Stomach smooth muscle (tissue), 2 donors: Measurements from ENCODE around the gene PDGFRB.

Experiments used
- H3K27ac ChIP-seq: one replicate; pipeline ENCODE4 v1.7.0; 2013; ENCODE audit warnings: mild to moderate bottlenecking, low read length, inconsistent platforms
- H3K27me3 ChIP-seq, 2 donors: one replicate each; pipeline ENCODE4 v1.7.0; 2013; ENCODE audit warnings: low read length in 2 of 2; ENCODE audit not compliant: insufficient read depth in 2 of 2, control insufficient read depth in 1 of 2
- H3K36me3 ChIP-seq, 2 donors: one replicate each; pipeline ENCODE4 v1.7.0; 2013; ENCODE audit warnings: low read length in 2 of 2; ENCODE audit not compliant: control insufficient read depth in 2 of 2, insufficient read depth in 2 of 2
- H3K4me1 ChIP-seq: one replicate; pipeline ENCODE4 v1.7.0; 2013; ENCODE audit warnings: low read length; ENCODE audit not compliant: control insufficient read depth, insufficient read depth
- H3K4me3 ChIP-seq, 2 donors: one replicate each; pipeline ENCODE4 v1.7.0; 2013; ENCODE audit warnings: low read length in 2 of 2
- H3K9ac ChIP-seq, 2 donors: one replicate each; pipeline ENCODE4 v1.7.0; 2013; ENCODE audit warnings: low read length in 2 of 2, mild to moderate bottlenecking in 1 of 2
- H3K9me3 ChIP-seq, 2 donors: one replicate each; pipeline ENCODE4 v1.7.0; 2013; ENCODE audit warnings: low read length in 2 of 2; ENCODE audit not compliant: control insufficient read depth in 2 of 2
- donor health status: healthy.
- donor health status: Pancreatic carcinoma.

PDGFRB gene

GRCh38 chr5:150065346-150065745 is 90.3 kb downstream of the PDGFRB start:
- no peak overlapping the region for H3K9ac ChIP-seq
- H3K27me3 ChIP-seq, result peaks cover 0 to 2% of the 10 kb centered on the region in 2 donors
- H3K36me3 ChIP-seq, result no peaks in the 10 kb centered on the region
- no peak overlapping the region for H3K27ac ChIP-seq
- no peaks in the 10 kb centered on the region for H3K9me3 ChIP-seq
- no peak overlapping the region for H3K4me3 ChIP-seq
- peaks cover 3% of the 10 kb centered on the region for H3K4me1 ChIP-seq

- Histone ChIP-seq H3K9me3 (no peaks in the 10 kb centered on the region), H3K4me3 (no peak overlapping the region), H3K36me3 (no peaks in the 10 kb centered on the region), H3K27ac (no peak overlapping the region), H3K9ac (no peak overlapping the region), H3K4me1 (peaks cover 3% of the 10 kb centered on the region), H3K27me3 (peaks cover 0 to 2% of the 10 kb centered on the region in 2 donors)
Measured at GRCh38 chr5:150064681-150065220, 90.9 kb downstream of the PDGFRB start.
